GM21528 (cell line): ENCODE results near the gene KCNN3.
"Not testable (repeated sequence)": the region's sequence is repeated elsewhere in the genome, so short reads cannot be mapped to it uniquely, and the experiment has no call there.

ENCODE experiments used
- ATAC-seq: cut with Tn5 transposase; IDR thresholded peaks from one replicate; pipeline ENCODE4 v1.9.1; 2021; ENCODE audit warnings: mild to moderate bottlenecking, moderate library complexity; ENCODE audit not compliant: unreplicated experiment, low FRiP score

The KCNN3 gene

GRCh38 chr1:154714638-154715037, 155.4 kb downstream of the KCNN3 start:
- ATAC-seq, result no peak

- no peak for ATAC-seq
Measured at GRCh38 chr1:154714052-154714623, 155.9 kb downstream of the KCNN3 start.

GRCh38 chr1:154713005-154713404, 157.1 kb downstream of the KCNN3 start:
- ATAC-seq, result no peak

- ATAC-seq, result no peak
Measured at GRCh38 chr1:154712166-154712810, 157.8 kb downstream of the KCNN3 start.

- ATAC-seq, result no peak
Measured at GRCh38 chr1:154711416-154711815, 158.7 kb downstream of the KCNN3 start.

GRCh38 chr1:154710106-154710505, 160.0 kb downstream of the KCNN3 start:
- no peak for ATAC-seq

- no peak for ATAC-seq
Measured at GRCh38 chr1:154707901-154708463, 162.1 kb downstream of the KCNN3 start.

- ATAC-seq, result no peak
Measured at GRCh38 chr1:154706851-154707250, 163.2 kb downstream of the KCNN3 start.

GRCh38 chr1:154705544-154705943, 164.5 kb downstream of the KCNN3 start:
- ATAC-seq, result no peak

- no peak for ATAC-seq
Measured at GRCh38 chr1:154703170-154703569, 166.9 kb downstream of the KCNN3 start.

GRCh38 chr1:154698320-154699096, 171.6 kb downstream of the KCNN3 start:
- no peak for ATAC-seq

GRCh38 chr1:154697710-154698109, 172.4 kb downstream of the KCNN3 start:
- ATAC-seq, result no peak

GRCh38 chr1:154696456-154696855, 173.6 kb downstream of the KCNN3 start:
- no peak for ATAC-seq

- no peak for ATAC-seq
Measured at GRCh38 chr1:154695985-154696384, 174.1 kb downstream of the KCNN3 start.

GRCh38 chr1:154694995-154695394, 175.1 kb downstream of the KCNN3 start:
- ATAC-seq, result no peak

- ATAC-seq, result no peak
Measured at GRCh38 chr1:154689083-154689482, 181.0 kb downstream of the KCNN3 start.

- ATAC-seq, result no peak
Measured at GRCh38 chr1:154686507-154686906, 183.6 kb downstream of the KCNN3 start.

- no peak for ATAC-seq
Measured at GRCh38 chr1:154683820-154684219, 186.3 kb downstream of the KCNN3 start.

- no peak for ATAC-seq
Measured at GRCh38 chr1:154682254-154682653, 187.8 kb downstream of the KCNN3 start.

GRCh38 chr1:154677844-154678243, 192.2 kb downstream of the KCNN3 start:
- ATAC-seq, result not testable (repeated sequence)

- ATAC-seq, result not testable (repeated sequence)
Measured at GRCh38 chr1:154676847-154677246, 193.2 kb downstream of the KCNN3 start.
